Large intestine (tissue), 3 donors: Measurements from ENCODE around the gene RBM28. TPM values are rescaled to one million over a fixed set of nuclear protein-coding genes. Genes with fewer than 3 reads are reported as not detected.

ENCODE experiments used
- DNase-seq, 2 donors: peaks; one replicate each; pipeline versions ENCODE4 v3.0.0 to v3.0.0-alpha.2; 2013
- H3K27ac ChIP-seq: one replicate; pipeline ENCODE4 v1.5.1; 2013; ENCODE audit warnings: low read length
- H3K27me3 ChIP-seq: 2 replicates; pipeline ENCODE4 v1.6.1; 2013; ENCODE audit warnings: low read length; ENCODE audit not compliant: control insufficient read depth, insufficient read depth
- H3K36me3 ChIP-seq: 2 replicates; pipeline ENCODE4 v1.6.1; 2013; ENCODE audit warnings: low read length; ENCODE audit not compliant: control insufficient read depth, insufficient read depth
- H3K4me1 ChIP-seq: one replicate; pipeline ENCODE4 v1.6.1; 2013; ENCODE audit warnings: low read length; ENCODE audit not compliant: control insufficient read depth, insufficient read depth
- H3K4me3 ChIP-seq: one replicate; pipeline ENCODE4 v1.5.1; 2013; ENCODE audit warnings: low read length
- H3K9me3 ChIP-seq: one replicate; pipeline ENCODE4 v1.6.1; 2013; ENCODE audit warnings: mild to moderate bottlenecking, low read depth, low read length, moderate library complexity; ENCODE audit not compliant: control insufficient read depth
- WGBS: methylation state at CpG from one replicate; pipeline ENCODE4 v1.1.5; 2013; ENCODE audit warnings: low lambda C conversion rate; ENCODE audit not compliant: insufficient coverage; 5-methylcytosine and 5-hydroxymethylcytosine counted together
- polyA plus RNA-seq: library from polyadenylated mRNA; unstranded; fragments of 120-200 nt; gene quantifications from one replicate; pipeline ENCODE4 v1.2.1, GENCODE V29; 2013

RBM28 gene
- polyA plus RNA-seq, 1 donor: 25.3 TPM

GRCh38 chr7:128349466-128349825 lies 5.7 kb upstream of the RBM28 start:
- DNase-seq: no peak
- Histone ChIP-seq H3K27me3 (peaks cover 67% of the 10 kb centered on the region), H3K27ac (no peak overlapping the region), H3K36me3 (no peaks in the 10 kb centered on the region), H3K9me3 (peaks cover 12% of the 10 kb centered on the region), H3K4me3 (no peak overlapping the region), H3K4me1 (peaks cover 3% of the 10 kb centered on the region)
- no CpG with 5 or more reads among the region's 4 CpGs for WGBS

GRCh38 chr7:128347647-128348097 lies 4.0 kb upstream of the RBM28 start:
- peaks cover 8% of the 10 kb centered on the region for H3K4me1 ChIP-seq
- H3K9me3 ChIP-seq: peaks cover 12% of the 10 kb centered on the region
- H3K4me3 ChIP-seq: no peak overlapping the region
- no CpG with 5 or more reads among the region's 2 CpGs for WGBS
- H3K27ac ChIP-seq: no peak overlapping the region
- H3K36me3 ChIP-seq: no peaks in the 10 kb centered on the region
- H3K27me3 ChIP-seq: peaks cover 49% of the 10 kb centered on the region
- no peak for DNase-seq

- Histone ChIP-seq H3K4me3 (no peak overlapping the region), H3K4me1 (peaks cover 9% of the 10 kb centered on the region), H3K36me3 (peaks cover 2% of the 10 kb centered on the region), H3K27ac (no peak overlapping the region), H3K9me3 (no peaks in the 10 kb centered on the region), H3K27me3 (peaks cover 20% of the 10 kb centered on the region)
- DNase-seq: no peak
- no CpG with 5 or more reads among the region's 5 CpGs for WGBS
Measured at GRCh38 chr7:128344431-128344774, 695 bp upstream of the RBM28 start.

- 100% methylated on average over 1 of the region's 6 CpGs for WGBS
- Histone ChIP-seq H3K27ac (no peak overlapping the region), H3K4me1 (peaks cover 9% of the 10 kb centered on the region), H3K27me3 (peaks cover 2% of the 10 kb centered on the region), H3K36me3 (peaks cover 25% of the 10 kb centered on the region), H3K9me3 (no peaks in the 10 kb centered on the region), H3K4me3 (no peak overlapping the region)
- no peak for DNase-seq
Measured at GRCh38 chr7:128341733-128342132, 2.0 kb downstream of the RBM28 start.

- no peak for DNase-seq
- Histone ChIP-seq H3K36me3 (peaks cover 61% of the 10 kb centered on the region), H3K27ac (no peak overlapping the region), H3K9me3 (no peaks in the 10 kb centered on the region), H3K4me3 (no peak overlapping the region), H3K4me1 (no peaks in the 10 kb centered on the region), H3K27me3 (no peaks in the 10 kb centered on the region)
- 95% methylated on average over 2 of the region's 3 CpGs for WGBS
Measured at GRCh38 chr7:128335730-128336129, 8.0 kb downstream of the RBM28 start.

GRCh38 chr7:128324368-128324680 lies 19.4 kb downstream of the RBM28 start:
- Histone ChIP-seq H3K9me3 (no peaks in the 10 kb centered on the region), H3K4me1 (no peaks in the 10 kb centered on the region), H3K27me3 (no peaks in the 10 kb centered on the region), H3K4me3 (no peak overlapping the region), H3K27ac (no peak overlapping the region), H3K36me3 (peaks cover 50% of the 10 kb centered on the region)
- no CpG with 5 or more reads among the region's 9 CpGs for WGBS
- DNase-seq: no peak

- WGBS: 100% methylated on average over 1 of the region's 10 CpGs
- Histone ChIP-seq H3K27me3 (no peaks in the 10 kb centered on the region), H3K4me3 (no peak overlapping the region), H3K27ac (no peak overlapping the region), H3K36me3 (peaks cover 52% of the 10 kb centered on the region), H3K4me1 (no peaks in the 10 kb centered on the region), H3K9me3 (no peaks in the 10 kb centered on the region)
- no peak for DNase-seq
Measured at GRCh38 chr7:128323459-128324367, 20.0 kb downstream of the RBM28 start.

- Histone ChIP-seq H3K4me1 (no peaks in the 10 kb centered on the region), H3K4me3 (no peak overlapping the region), H3K9me3 (no peaks in the 10 kb centered on the region), H3K36me3 (peaks cover 56% of the 10 kb centered on the region), H3K27me3 (no peaks in the 10 kb centered on the region), H3K27ac (no peak overlapping the region)
- no peak for DNase-seq
Measured at GRCh38 chr7:128323040-128323439, 20.7 kb downstream of the RBM28 start.

GRCh38 chr7:128322040-128322643 lies 21.6 kb downstream of the RBM28 start:
- Histone ChIP-seq H3K36me3 (peaks cover 60% of the 10 kb centered on the region), H3K9me3 (no peaks in the 10 kb centered on the region), H3K4me1 (no peaks in the 10 kb centered on the region), H3K27me3 (no peaks in the 10 kb centered on the region), H3K4me3 (no peak overlapping the region), H3K27ac (no peak overlapping the region)
- WGBS: no CpG with 5 or more reads among the region's 3 CpGs
- DNase-seq: no peak

- Histone ChIP-seq H3K27ac (no peak overlapping the region), H3K9me3 (no peaks in the 10 kb centered on the region), H3K36me3 (peaks cover 68% of the 10 kb centered on the region), H3K4me3 (no peak overlapping the region), H3K27me3 (no peaks in the 10 kb centered on the region), H3K4me1 (no peaks in the 10 kb centered on the region)
- no peak for DNase-seq
- no CpG with 5 or more reads among the region's 5 CpGs for WGBS
Measured at GRCh38 chr7:128321044-128321422, 22.7 kb downstream of the RBM28 start.

- no peak overlapping the region for H3K4me3 ChIP-seq
- no peak for DNase-seq
- H3K27ac ChIP-seq: no peak overlapping the region
- H3K4me1 ChIP-seq: no peaks in the 10 kb centered on the region
- 100% methylated on average over 2 of the region's 5 CpGs for WGBS
- H3K9me3 ChIP-seq: no peaks in the 10 kb centered on the region
- H3K27me3 ChIP-seq: no peaks in the 10 kb centered on the region
- peaks cover 61% of the 10 kb centered on the region for H3K36me3 ChIP-seq
Measured at GRCh38 chr7:128318691-128319090, 25.0 kb downstream of the RBM28 start.
